Panc1 (cell line): Measurements from ENCODE around the gene THRAP3.

ENCODE experiments used
- CTCF ChIP-seq: fragments of 450-650 bp; IDR thresholded peaks from 2 replicates; pipeline ENCODE4 v1.5.1; 2017; ENCODE audit warnings: mild to moderate bottlenecking
- REST ChIP-seq, 2 experiments: IDR thresholded peaks; 2 replicates each; pipeline ENCODE4 v1.6.1; 2011 to 2012; ENCODE audit warnings: low read depth in 2 of 2, control low read depth in 1 of 2, low read length in 1 of 2, mild to moderate bottlenecking in 1 of 2, moderate library complexity in 1 of 2; ENCODE audit not compliant: insufficient read depth in 1 of 2
- SIN3A ChIP-seq: IDR thresholded peaks from 2 replicates; pipeline ENCODE4 v1.6.1; 2012; ENCODE audit warnings: low read depth, mild to moderate bottlenecking, low read length, moderate library complexity, borderline replicate concordance; ENCODE audit not compliant: insufficient read depth

GRCh38 chr1:36352125-36352909 is 128.1 kb downstream of the THRAP3 start:
- TF ChIP-seq CTCF: no peak
- no peak for TF ChIP-seq SIN3A
- no peak for TF ChIP-seq REST (IDR thresholded peaks at IDR 0.05; ENCODE audit: insufficient read depth in 1 of 2, low read depth in 2 of 2, low read length in 1 of 2)
